Neural cell (in vitro differentiated cells): Measurements from ENCODE around the gene DDTL.
"Not testable (repeated sequence)": the region's sequence is repeated elsewhere in the genome, so short reads cannot be mapped to it uniquely, and the experiment has no call there.

Experiments used
- EP300 ChIP-seq: fragments of 450-650 bp; conservative IDR thresholded peaks from 2 replicates; pipeline ENCODE4 v1.6.1; 2014; ENCODE audit warnings: antibody characterized with exemption, mild to moderate bottlenecking, moderate library complexity; ENCODE audit not compliant: poor library complexity, severe bottlenecking
- POLR2AphosphoS5 ChIP-seq: IDR thresholded peaks from 2 replicates; pipeline ENCODE4 v1.6.1; 2012
- RAD21 ChIP-seq: fragments of 450-650 bp; conservative IDR thresholded peaks from 2 replicates; pipeline ENCODE4 v1.6.1; 2014; ENCODE audit warnings: antibody characterized with exemption, mild to moderate bottlenecking, moderate library complexity
- SMC3 ChIP-seq: fragments of 450-650 bp; conservative IDR thresholded peaks from 2 replicates; pipeline ENCODE4 v1.6.1; 2014; ENCODE audit warnings: antibody characterized with exemption, mild to moderate bottlenecking, moderate library complexity; ENCODE audit not compliant: poor library complexity
- TAF1 ChIP-seq: IDR thresholded peaks from 2 replicates; pipeline ENCODE4 v1.6.1; 2012; ENCODE audit warnings: low read depth
- TF ChIP-seq, protein P1 (sequence below): fragments of 450-650 bp; IDR thresholded peaks from 2 replicates; pipeline ENCODE4 v1.5.1; 2014; ENCODE audit warnings: antibody characterized with exemption, mild to moderate bottlenecking, moderate library complexity; ENCODE audit not compliant: poor library complexity, severe bottlenecking
- TF ChIP-seq, protein P2 (sequence below): IDR thresholded peaks from 2 replicates; pipeline ENCODE4 v1.6.1; 2012; ENCODE audit warnings: borderline replicate concordance

DNA sequence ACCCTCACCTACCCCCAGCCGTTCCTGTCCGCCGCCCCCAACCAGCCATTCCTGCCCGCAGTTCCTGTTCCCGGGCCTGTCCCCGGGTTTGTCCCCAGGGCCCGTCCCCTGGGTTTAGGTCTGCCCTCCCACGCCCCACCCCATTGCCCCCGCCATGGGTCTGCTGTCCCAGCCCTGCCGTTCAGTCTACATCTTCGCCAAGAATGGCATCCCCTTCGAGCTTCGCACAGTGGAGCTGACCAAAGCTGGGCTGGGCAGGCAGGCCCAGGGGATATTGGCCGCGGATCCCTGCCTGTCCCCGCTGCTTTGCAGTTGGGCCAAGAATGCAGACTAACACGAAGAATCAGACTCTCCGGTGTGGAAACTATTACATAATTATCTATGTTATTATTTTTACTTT is 16.9 kb upstream of the DDTL start:
- TF ChIP-seq, protein P1, sequence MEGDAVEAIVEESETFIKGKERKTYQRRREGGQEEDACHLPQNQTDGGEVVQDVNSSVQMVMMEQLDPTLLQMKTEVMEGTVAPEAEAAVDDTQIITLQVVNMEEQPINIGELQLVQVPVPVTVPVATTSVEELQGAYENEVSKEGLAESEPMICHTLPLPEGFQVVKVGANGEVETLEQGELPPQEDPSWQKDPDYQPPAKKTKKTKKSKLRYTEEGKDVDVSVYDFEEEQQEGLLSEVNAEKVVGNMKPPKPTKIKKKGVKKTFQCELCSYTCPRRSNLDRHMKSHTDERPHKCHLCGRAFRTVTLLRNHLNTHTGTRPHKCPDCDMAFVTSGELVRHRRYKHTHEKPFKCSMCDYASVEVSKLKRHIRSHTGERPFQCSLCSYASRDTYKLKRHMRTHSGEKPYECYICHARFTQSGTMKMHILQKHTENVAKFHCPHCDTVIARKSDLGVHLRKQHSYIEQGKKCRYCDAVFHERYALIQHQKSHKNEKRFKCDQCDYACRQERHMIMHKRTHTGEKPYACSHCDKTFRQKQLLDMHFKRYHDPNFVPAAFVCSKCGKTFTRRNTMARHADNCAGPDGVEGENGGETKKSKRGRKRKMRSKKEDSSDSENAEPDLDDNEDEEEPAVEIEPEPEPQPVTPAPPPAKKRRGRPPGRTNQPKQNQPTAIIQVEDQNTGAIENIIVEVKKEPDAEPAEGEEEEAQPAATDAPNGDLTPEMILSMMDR = not testable (repeated sequence)
- TF ChIP-seq, protein P2, sequence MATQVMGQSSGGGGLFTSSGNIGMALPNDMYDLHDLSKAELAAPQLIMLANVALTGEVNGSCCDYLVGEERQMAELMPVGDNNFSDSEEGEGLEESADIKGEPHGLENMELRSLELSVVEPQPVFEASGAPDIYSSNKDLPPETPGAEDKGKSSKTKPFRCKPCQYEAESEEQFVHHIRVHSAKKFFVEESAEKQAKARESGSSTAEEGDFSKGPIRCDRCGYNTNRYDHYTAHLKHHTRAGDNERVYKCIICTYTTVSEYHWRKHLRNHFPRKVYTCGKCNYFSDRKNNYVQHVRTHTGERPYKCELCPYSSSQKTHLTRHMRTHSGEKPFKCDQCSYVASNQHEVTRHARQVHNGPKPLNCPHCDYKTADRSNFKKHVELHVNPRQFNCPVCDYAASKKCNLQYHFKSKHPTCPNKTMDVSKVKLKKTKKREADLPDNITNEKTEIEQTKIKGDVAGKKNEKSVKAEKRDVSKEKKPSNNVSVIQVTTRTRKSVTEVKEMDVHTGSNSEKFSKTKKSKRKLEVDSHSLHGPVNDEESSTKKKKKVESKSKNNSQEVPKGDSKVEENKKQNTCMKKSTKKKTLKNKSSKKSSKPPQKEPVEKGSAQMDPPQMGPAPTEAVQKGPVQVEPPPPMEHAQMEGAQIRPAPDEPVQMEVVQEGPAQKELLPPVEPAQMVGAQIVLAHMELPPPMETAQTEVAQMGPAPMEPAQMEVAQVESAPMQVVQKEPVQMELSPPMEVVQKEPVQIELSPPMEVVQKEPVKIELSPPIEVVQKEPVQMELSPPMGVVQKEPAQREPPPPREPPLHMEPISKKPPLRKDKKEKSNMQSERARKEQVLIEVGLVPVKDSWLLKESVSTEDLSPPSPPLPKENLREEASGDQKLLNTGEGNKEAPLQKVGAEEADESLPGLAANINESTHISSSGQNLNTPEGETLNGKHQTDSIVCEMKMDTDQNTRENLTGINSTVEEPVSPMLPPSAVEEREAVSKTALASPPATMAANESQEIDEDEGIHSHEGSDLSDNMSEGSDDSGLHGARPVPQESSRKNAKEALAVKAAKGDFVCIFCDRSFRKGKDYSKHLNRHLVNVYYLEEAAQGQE = not testable (repeated sequence)
- TF ChIP-seq POLR2AphosphoS5, RAD21, EP300, SMC3, TAF1: not testable (repeated sequence)
